Stimulated activated CD8-positive, alpha-beta memory T cell treated with anti-CD3 and anti-CD28 coated beads, Interleukin-15, amount 100 ng/mL, for 1 hour (primary cell): ENCODE measurements around the gene MEI1.
A peak's percentile ranks its signal among the peaks of the same experiment; 100 is the strongest.
"Not testable (repeated sequence)": the region's sequence is repeated elsewhere in the genome, so short reads cannot be mapped to it uniquely, and the experiment has no call there.

ENCODE experiments used
- DNase-seq: peaks from one replicate; pipeline ENCODE4 v3.0.0-alpha.2; 2020; ENCODE audit warnings: low read depth

Gene MEI1

DNA sequence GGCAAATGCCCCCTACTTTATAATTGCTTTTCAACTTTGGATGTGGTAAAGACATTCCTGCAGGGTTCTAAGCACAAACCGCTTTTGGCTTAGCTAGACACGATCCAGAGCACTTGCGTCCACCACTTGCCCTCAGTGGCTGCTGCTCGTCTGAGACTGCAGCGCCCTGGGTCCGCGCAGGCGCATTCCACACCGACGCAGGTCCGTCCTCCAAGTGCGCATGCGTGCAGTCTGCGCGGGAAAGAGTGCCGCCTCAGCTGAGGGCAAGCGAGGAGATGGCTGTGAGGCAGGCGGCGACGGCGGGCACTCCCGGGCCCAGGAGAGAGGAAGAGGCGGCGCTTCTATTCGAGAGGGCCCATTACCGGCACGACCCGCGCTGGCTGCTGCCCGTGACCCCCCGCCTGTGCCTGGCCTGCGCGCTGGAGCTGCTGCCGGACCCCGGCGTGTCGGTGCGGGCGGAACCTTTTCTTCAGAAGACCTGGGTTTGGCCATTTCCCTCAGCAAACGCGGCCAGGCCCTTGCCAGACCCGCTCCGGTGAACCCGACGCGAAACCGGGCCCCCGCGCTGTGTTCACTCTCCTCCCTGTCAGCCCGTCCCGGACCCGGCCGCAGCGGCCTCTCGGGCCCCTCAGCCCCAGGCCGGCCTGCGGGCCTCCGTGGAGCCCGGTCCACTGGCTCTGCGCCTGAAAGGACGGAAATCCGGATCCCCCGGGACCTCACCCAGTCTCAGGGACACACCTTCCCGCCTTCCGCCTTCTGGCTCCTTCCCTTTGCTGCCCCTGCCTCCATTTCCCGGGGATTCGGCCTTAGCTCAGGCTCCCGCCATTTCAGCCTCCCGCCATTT lies at the start of gene MEI1:
Gene MEI1 (plus strand): TSS at position 240 of the 844 bp plus-strand sequence. CDS start 36 bp downstream, at position 276.
- peak; percentile 78 for DNase-seq

DNA sequence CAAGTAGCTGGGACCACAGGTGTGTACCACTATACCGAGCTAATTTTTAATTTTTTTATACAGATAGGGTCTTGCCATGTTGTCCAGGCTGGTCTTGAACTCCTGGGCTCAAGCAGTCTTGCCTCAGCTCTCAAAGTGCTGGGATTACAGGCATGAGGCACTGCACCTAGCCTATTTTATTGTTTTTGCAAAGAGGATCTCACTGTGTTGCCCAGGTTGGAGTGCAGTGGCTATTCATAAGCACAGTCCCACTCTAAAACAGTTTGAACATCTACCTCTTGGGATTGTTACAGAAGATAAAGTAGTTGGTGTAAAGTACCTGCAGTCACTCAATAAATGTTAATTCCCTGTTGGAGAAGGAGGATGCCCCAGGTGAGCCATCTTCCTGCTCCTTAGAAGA lies 49.1 kb upstream of the MEI1 start:
- DNase-seq = no peak

DNA sequence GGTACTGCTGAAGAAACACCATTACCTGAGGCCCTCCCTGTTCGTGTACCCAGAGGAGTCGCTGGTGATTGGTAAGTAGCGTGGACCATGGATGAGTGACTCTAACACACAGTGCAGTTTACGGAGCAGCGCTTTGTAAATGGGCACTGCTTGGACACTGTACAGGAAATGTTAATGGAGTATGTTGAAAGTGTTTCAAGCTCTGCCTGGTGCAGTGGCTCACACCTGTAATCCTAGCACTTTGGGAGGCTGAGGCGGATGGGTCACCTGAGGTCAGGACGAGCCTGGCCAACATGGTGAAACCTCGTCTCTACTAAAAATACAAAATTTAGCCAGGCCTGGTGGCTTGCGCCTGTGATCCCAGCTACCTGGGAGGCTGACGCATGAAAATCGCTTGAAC lies 48.5 kb upstream of the MEI1 start:
- no peak for DNase-seq

DNA sequence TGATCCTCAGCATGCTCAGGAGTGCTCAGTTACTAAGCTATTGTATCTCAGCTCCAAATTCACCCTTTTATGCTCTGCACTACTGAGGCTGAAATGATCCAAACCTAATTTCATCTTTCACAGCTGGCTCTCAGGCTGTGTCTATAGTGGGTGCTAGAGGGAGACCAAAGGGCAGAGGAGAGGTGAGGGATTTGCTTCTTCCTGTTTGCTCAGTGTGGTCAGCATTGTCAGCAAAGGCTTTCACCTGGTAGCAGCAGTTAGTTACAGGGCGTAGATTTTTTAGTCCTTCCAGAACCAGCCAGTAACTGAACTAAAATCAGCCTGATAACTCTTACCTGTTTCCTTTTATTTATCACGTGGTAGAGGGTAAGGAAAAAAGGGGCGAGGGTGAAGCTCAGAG lies 45.0 kb upstream of the MEI1 start:
- DNase-seq = no peak

DNA sequence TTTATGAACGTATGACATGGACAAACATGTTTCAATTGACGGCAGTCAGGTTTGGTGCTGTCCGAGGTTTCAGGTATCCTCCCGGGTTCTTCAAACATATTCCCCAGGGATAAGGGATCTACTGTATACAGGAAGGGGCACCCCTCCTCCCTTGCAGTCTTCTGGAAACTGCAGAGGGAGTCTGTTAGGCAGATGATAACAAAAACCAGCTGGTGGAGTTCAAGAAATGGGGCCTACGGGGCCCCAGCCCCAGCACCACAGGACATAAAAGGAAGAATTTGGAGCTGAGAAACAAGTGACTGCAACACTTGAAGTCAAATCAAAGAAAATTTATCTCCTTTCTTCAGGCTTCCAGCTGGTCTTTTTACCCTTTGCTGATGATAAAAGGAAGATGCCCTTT lies 42.7 kb upstream of the MEI1 start:
- DNase-seq = no peak

- DNase-seq = no peak
These were observed 41.6 kb upstream of the MEI1 start for GRCh38 chr22:41657709-41658108.

- no peak for DNase-seq
These were observed 40.4 kb upstream of the MEI1 start for GRCh38 chr22:41658869-41659268.

- DNase-seq = no peak
These were observed 39.4 kb upstream of the MEI1 start for GRCh38 chr22:41659941-41660340.

DNA sequence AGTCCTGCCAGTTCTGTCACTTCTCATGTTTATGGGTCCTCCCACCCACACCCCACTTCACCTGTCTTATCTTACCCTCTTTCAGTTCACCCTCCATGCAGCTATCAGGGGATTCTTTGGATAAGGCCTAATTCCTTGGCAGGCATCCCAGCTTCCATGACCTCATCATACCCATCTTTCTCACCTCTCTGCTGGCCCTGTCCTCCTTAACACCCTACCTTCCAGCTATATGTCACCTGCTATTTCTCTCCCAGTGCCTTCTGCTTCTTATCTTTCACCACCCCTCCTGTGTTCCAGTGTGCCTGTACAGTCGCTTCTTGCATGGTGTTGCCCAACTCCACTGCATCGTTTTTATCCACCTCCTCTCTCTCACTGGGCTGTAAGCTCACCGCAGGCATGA lies 38.9 kb upstream of the MEI1 start:
- DNase-seq = no peak

GRCh38 chr22:41661088-41661487 lies 38.2 kb upstream of the MEI1 start:
- no peak for DNase-seq

DNA sequence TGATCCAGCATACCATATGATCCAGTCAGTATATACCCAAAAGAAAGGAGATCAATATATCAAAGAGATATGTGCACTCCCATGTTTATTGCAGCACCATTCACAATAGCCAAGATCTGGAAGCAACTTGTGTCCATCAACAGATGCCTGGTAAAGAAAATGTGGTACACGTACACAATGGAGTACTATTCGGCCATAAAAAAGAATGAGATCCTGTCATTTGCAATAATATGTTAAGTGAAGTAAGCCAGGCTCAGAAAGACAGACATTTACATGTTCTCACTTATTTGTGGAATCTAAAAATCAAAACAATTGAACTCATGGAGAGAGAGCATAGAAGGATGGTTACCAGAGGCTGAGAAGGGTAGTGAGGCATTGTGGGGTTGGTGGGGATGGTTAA lies 37.6 kb upstream of the MEI1 start:
- DNase-seq = no peak

DNA sequence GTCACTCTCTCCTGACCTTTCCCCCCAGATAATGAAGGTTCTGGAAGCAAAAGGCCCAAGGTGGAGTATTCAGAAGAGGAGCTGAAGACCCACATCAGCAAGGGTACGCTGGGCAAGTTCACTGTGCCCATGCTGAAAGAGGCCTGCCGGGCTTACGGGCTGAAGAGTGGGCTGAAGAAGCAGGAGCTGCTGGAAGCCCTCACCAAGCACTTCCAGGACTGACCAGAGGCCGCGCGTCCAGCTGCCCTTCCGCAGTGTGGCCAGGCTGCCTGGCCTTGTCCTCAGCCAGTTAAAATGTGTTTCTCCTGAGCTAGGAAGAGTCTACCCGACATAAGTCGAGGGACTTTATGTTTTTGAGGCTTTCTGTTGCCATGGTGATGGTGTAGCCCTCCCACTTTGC lies 35.7 kb upstream of the MEI1 start:
- not testable (repeated sequence) for DNase-seq

DNA sequence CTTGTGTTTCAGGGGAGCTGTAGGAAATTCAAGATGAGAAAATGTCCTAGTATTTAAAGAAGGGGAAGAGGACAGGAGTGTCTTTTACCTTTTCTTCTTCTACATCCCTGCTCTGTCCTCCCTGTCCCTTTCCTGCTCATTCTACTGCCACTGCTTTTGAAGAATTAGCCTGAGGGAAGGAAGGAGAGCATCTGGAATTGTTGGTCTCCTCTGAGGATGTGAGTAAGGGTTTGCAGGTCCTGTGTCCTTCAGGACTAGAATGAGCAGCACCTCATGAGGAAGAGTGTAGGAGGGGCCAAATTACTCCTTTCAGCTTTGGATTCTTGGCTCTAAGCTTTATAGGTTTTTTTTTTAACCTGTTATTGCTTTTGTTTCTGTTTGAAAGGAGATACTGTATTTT lies 34.8 kb upstream of the MEI1 start:
- DNase-seq = no peak

DNA sequence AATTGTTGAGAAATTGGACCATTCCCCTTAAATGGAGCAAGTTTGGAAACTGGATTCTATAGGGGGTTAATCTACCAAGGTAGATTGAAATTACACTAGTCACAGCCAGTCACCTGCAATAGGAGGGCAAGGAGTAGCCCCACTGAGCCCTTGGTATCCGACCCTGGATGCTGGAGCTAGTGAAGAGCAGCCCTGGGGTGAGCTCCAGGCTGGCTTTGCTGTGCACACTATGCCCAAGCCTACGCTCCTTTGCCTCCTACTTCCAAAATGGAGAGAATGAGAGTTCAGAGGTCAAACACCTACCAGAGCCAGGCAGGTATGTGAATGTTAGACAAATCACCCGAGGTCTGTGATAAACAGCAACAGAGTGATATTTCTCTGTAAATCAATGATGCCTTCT lies 34.4 kb upstream of the MEI1 start:
- DNase-seq = no peak

DNA sequence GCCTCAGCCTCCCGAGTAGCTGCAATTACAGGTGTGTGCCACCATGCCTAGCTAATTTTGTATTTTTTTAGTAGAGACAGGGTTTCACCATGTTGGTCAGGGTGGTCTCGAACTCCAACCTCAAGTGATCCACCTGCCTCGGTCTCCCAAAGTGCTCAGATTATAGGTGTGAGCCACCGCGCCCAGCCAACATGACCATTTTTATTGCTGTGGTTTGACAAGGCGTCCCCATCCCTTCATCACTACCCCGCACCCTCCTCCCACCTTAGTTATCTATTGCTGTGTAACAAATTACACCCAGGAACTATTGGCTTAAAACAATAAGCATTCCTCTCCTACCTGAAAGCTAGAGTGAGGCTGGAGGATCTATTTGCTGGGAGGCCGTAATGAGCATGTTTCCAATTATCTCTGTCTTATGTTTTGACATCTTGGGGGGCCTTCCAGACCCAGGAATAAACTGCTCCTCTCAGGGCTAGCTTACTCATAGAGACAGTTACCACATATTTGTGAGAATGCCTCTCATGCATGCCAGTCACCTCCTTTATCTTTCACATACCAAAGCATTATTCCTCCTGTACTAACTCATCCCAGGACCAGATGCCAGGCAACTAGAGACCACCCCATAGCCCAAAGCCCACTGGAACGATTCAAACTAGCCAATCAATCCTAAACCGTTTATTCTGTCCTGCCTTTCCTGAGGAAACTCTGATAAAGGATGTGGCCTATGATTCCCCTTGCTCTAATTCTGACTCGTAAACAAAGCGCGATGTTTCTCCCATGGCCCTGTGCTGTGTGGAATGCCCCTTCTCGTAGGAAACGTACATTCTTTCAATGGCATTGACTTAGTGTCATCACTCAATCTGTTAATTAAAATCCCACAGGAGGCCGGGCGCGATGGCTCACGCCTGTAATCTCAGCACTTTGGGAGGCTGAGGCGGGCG lies 30.1 kb upstream of the MEI1 start:
- no peak for DNase-seq

DNA sequence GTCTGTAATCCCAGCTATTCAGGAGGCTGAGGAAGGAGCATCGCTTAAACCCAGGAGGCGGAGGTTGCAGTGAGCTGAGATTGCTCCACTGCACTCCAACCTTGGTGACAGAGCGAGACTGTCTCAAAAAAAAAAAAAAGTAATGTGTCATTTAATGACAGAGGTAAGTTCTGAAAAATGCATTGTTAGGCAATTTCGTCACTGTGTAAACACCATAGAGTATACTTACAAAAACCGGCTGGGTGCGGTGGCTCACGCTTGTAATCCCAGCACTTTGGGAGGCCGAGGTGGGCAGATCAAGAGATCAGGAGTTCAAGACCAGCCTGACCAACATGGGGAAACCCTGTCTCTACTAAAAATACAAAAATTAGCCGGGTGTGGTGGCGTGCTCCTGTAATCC lies 27.2 kb upstream of the MEI1 start:
- not testable (repeated sequence) for DNase-seq

DNA sequence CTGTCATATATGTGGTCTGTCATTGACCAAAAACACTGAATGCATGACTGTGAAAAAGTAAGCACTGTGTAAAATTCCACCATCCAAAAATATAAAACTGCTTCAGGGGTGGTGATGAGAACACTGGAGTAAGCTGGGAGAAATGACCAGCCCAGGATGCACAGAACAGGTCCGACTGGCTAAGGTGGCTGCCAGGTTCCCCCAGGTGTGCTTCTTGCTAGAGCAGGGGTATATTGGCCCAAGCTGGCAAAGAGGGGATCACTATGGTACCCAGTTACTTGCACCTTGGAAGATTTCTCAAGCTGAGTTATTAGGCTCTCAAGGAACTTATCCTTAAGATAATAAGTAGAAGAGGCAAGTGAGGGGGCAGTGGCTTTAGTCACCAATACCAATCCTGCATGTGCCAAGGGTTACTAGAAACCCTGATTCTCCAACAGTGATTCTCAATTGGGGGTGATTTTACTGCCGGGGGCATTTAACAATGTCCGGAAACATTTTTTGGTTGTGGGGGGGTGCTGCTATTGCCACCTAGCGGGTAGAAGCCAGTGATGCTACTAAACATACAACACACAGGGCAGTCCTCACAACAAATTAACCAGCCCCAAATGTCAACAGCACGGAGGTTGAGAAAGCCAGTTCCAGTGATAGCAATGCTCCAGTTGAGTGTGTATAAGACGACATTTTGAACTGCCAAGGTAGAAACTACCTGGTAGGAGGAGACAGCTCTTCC lies 26.4 kb upstream of the MEI1 start:
- no peak for DNase-seq

DNA sequence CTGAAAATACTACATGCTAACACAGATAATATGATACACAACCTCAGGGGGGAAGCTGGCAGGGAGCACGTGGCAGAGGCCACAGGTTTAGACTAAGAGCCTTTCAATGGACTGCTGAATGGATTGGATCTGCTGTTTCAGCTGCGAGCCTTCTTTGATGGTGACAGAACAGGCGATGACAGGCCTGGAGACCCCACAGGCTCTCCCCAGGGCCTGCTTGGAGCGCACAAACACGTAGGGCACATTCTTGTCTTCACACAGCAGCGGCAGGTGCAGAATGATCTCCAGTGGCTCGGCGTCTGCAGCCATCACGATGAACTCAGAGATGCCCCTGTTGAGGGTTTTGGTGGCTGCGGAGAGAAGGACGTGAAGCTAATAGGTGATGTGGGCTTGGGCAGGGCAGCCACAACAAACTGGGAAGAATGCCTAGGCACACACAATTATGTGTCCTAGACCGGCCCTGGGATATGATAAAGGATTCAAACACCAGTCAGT lies 24.4 kb upstream of the MEI1 start:
- no peak for DNase-seq

GRCh38 chr22:41676134-41676533 lies 23.2 kb upstream of the MEI1 start:
- no peak for DNase-seq

GRCh38 chr22:41681616-41682015 lies 17.7 kb upstream of the MEI1 start:
- no peak for DNase-seq

- peak; percentile 78 for DNase-seq
These were observed 17.1 kb upstream of the MEI1 start for GRCh38 chr22:41682033-41682807.
